Sciatic nerve (tissue), 2 donors: Measurements from ENCODE around the gene CCDC190. TPM values are rescaled to one million over a fixed set of nuclear protein-coding genes. Genes with fewer than 3 reads are reported as not detected.
A peak's percentile ranks its signal among the peaks of the same experiment; 100 is the strongest.
"Not testable (repeated sequence)": the region's sequence is repeated elsewhere in the genome, so short reads cannot be mapped to it uniquely, and the experiment has no call there.

Source experiments
- ATAC-seq: fragments of 200-7000 bp; cut with Tn5 transposase; one replicate; pipeline ENCODE4 v1.9.1; 2020; ENCODE audit warnings: mild to moderate bottlenecking, moderate library complexity
- DNase-seq: peaks from one replicate; pipeline ENCODE4 v3.0.0-alpha.2; 2020; ENCODE audit warnings: low spot score
- intact Hi-C: fragments of 100-400 bp; cut with DNase I; formaldehyde crosslinking; loops from one replicate; pipeline ENCODE4 v1.14.2; 2022
- total RNA-seq: library from RNA; stranded (reverse); fragmentation: NEBNext Ultra II Directional; extraction: Animal tissue kit (Norgen Biotek cat#: 25700); gene quantifications from one replicate; pipeline ENCODE4 v1.2.1, GENCODE V29; 2021
- donor health status: DM: no; HTN: no; CAD: no.
- donor health status: DM: no; HTN: no; CAD: no.

CCDC190 gene
- total RNA-seq, 1 donor from 2014 or later = 0.22 TPM

DNA sequence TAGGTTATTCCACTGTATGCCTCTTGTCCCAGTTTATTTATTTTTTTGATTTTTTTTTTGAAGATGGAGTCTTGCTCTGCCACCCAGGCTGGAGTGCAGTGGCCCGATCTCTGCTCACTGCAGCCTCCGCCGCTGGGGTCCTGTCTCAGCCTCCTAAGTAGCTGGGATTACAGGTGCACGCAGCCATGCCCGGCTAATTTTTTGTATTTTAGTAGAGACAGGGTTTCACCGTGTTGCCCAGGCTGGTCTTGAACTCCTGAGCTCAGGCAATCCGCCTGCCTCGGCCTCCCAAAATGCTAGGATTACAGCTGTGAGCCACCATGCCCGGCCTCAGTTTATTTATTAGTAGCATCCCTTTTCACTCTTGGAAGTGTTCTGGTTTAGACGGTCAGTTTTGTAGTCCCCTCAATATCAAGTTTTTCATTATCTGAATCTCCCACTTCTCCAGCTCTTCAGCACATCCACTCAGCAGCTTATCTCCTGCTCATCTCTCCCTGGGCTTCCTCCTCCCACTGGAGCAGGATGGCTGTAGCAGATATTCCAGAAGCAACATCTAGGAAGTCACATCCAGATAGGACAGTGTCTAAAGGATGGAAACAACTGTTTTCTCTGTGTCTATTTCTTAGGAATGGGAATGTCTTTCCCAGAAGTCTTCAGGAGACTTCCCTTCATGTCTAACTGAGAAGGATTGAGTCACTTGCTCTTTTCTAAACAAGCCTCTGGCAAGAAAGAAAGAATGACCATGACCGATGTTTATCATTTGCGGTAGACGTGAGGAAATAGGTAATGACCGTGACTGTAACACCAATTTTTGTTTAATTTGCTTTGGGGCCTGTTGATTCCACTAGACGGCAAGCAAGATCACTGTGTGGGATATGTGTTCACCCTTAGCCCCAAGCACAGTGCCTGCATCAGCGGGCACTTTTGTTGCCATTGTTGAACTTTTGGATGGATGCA is 14.4 kb downstream of the CCDC190 start:
- intact Hi-C loops = no loop called here
- ATAC-seq = no peak

DNA sequence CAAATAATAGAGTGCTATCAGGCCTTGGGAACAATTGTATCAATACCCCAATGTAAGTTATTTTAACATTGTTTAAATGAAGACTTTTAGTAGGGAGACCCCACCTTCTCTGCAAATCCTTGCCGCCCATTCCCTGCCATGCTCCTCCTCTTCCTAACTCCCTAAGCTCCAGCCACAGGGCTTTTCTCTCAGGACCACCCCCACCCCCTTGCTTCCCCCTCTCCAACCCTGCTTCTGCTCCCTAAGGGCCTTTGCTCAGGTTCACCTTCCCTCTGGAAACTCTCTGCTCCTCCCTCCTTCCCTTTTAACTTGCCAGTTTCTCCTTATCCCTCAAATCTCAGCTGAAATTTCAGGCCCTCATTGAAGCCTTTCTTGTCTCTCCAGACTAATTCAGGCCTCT is 16.8 kb downstream of the CCDC190 start:
- no peak for ATAC-seq
- no peak for DNase-seq
- intact Hi-C loops = no loop called here

More for the DNA sequence above, 14.4 kb downstream of the CCDC190 start:
- no peak for DNase-seq

DNA sequence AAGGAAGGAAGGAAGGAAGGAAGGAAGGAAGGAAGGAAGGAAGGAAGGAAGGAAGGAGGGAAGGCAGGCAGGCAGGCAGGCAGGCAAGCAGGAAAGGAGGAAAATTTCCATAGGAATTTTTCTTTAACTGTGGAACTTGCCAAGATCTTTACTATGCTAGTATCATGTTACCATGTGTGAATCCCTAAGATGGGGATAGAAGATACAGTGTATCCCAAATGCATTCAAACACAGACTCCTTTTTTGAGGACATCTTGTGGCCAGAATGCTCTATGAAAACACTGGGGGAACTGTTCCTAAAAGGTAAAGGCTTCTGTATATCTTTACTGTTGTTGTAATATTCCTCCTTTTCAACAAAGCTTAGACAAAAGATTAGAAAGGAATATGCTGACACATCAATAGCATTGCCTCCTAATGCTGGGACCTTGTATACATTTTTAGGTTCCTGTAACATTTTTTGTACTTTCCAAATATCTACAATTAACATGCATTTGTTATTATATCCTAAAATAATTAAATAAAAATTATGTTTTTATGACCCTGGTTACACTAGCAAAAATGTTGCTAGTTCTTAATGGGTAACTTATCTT is 20.6 kb downstream of the CCDC190 start:
- intact Hi-C loops = no loop called here
- ATAC-seq (no peak), DNase-seq (no peak)

DNA sequence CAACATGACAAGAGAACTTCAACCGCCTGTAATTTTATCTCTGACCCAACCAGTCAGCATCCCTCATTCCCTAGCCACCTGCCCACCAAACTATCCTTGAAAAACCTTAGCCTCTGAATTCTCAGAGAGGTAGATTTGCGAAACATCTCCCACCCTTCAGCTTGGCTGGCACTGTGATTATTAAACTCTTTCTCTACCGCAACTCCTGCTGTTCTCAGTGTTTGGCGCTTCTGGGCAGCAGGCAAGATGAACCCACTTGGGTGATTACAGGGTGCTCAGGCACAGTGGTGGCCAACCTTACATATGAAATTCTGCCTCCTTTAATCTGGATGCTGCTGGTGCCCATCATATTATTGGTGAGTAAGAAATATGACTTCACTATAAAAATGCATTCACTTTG is 22.1 kb downstream of the CCDC190 start:
- intact Hi-C loops = no loop called here
- DNase-seq (no peak), ATAC-seq (no peak)

DNA sequence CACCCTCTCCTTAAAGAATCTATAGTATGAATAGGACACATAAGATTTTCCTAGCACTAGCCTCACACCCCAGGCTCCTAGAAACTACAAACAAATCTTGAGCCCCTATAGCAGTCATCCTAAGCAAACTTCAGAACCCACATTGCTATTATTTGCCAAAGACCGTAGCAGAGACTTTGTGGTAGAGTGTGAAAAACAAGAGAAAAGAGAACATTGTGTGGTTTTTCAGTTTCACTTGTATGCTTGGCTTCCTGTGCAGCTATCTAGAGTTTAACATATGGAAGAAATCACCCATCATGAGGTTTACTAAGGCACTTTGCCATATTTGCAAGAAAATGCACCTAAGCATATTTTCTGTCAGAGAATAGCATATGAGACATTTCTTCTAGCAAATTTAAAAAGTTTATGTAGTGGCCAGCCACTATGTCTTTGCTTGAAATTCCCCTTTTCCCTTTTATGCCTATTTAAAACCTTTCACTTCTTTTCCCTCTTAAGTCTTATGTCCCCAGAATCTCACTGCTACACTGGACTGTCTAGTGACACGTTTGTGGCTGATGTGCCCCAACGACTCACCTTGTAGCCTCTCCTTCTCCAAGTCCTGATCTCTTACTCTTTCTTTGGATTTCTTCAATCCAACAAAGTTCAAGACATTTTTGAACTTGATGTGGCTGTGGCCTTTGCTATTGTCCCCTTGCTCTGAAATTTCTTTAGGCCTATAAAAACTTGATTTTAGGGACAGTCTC is 25.6 kb downstream of the CCDC190 start:
- intact Hi-C loops = no loop called here
- ATAC-seq (no peak), DNase-seq (no peak)

DNA sequence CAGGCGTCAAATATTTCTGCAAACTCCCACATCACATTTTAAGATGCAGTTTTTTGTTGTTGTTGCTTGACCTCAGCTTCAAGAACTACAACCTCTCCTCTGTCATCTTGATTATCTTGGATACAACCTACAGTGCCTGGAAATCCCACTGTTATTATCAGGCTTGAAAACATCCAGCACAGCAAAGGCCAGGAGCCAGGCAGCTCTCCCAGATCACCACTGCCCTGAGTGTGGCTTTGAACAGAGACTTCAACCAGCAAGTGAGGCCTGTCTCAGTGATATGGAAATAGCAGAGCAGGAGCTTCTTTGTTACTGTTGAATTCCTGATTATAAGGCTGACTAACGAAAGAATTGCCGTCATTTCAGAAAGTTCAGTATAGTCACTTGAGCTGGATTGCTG is 28.5 kb downstream of the CCDC190 start:
- intact Hi-C loops = no loop called here
- no peak for DNase-seq
- peak; percentile 73 for ATAC-seq

DNA sequence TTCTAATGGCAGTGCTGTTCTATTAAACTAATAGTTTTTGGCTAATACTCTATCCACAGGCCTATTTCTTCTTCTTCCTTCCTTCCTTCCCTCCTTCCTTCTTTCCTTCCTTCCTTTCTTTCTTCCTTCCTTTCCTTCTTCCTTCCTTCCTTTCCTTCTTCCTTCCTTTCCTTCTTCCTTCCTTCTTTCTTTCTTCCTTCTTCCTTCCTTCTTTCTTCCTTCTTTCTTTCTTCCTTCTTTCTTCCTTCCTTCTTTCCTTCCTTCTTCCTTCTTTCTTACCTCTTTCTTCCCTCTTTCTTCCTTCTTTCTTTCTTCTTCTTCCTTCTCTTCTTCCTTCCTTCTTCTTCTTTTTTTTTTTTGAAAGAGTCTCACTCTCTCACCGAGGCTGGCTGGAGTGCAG is 31.7 kb downstream of the CCDC190 start:
- intact Hi-C loops = no loop called here
- ATAC-seq (no peak), DNase-seq (no peak)

DNA sequence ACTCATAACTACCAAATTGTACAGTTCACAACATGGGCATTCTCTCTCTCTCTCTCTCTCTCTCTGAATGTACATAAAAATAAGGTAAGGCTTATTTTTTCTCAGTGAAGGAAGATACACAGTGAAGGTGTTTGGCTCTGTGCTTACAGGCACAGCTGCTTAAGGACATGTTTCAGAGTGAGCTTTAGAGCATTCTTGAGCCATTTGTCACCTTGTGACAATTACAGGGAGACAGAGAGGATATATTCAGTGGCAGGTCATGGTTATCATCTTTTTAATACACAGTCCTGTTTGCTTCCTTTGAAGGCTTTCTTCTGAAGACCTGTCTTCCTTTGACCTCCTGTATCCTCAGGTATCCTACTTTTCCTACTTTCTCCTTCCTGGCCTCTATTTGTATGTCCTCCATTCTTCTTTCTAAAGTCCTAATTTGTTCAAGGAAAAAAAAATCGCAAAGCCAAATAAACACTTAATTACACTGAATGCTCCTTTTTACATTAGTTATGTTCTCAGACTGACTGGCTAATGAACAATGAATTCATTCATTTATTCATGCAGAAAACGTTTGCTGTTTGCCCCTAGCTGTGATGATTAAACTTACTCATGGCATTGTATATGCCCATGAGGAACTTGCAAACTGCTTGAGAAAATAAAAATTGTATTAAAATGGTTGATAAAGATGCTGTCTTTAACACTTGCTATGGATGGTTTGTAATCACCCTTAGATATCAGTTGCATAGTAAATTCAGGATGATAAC is 37.0 kb downstream of the CCDC190 start:
- no peak for DNase-seq
- ATAC-seq = no peak
- intact Hi-C loops = no loop called here

DNA sequence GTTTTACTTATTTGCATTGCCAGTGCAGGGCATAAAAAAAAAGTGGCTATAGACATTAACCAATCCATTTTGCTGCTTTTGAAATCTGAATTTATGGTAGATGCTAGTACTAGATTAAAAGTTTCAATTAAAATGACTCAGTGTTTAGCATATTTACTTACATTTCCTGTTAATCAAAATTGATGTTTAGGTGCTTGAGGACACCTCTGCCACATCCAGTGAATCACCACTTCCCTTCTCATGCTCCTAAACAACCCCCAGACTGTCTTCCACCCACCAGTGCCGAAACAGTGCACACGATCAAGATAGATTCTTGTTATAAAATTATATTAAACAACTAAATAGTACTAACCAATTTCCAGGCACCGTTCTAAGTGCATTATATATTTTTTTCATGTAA is 37.7 kb downstream of the CCDC190 start:
- ATAC-seq (no peak), DNase-seq (no peak)
- intact Hi-C loops = no loop called here

DNA sequence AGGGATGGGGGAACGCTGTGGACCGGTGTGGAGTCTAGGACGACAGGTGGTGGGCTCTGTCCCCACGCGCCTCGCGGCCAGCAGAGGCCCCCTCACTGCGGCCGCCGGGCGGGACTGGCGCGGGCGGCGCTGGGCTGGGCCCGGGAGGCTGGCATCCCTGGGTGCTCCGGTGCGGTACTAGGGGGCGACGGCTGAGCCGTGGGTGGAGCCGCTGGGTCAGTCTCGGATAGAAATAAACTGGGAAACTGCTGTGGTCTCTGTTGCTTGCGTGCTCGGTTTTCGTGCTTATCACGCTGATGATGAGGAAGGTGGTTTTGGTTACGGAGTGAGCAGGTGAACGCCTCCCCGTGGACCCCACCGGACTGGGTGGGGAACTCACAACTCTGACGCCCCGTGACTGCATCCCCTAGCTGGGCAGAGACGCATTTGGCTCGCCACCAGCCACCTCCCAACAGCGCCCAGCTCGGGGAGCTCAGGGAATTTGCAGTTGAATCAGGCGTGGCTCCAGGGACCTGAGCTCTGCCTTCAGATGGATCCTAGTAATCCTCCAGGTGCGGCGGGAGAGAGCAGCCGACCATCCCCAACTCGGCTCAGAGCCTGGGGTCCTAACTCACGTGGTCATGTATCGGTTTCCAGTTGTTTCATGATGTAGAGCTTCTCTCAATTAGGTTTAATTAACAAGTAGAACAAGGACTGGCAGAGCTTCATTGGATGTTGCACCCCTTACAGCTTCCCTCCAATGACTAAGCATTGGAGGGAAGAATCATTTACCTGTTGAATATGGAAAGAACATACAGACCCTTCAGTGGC is 38.4 kb downstream of the CCDC190 start:
- ATAC-seq = peak; percentile 62
- intact Hi-C loops = no loop called here
- peak; percentile 58 for DNase-seq

DNA sequence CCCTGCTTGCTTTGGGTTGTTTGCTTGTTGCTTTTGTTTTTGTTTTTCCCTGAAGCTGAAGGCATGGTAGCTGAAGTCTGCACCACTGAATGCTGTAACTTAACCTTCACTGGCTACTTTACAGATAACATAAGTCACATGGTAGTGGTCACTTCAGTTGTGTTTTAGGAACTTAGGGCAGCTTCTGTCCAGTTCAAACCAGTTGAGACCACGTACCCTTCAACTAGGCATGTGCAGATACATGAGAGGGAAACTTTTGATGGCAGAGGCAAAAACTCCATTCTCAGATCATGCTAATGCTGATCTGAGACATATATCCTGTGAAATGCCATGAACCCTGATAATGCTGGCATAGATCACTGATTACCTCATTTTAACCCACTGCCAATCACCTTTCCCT is 42.3 kb downstream of the CCDC190 start:
- ATAC-seq, DNase-seq, intact Hi-C loops: not testable (repeated sequence)

DNA sequence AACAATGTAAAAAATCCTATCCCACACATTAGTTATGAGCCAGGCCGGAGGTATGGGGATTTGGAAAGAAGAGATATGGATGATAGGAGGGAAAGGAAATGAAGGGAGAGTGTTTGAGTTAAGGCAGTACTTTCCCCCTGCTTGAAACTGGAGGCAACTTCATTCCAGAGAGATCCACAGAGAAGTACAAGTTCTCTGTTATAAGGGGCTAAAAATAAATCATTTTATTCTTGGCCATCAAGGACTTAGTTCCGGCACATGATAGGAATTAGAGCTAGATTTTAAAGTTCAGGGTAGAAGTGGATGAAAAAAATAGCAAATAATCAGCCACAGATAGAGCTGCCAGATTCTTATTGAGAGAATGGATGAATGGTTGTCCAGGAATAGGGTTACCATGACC is 42.8 kb downstream of the CCDC190 start:
- DNase-seq, intact Hi-C loops, ATAC-seq: not testable (repeated sequence)

DNA sequence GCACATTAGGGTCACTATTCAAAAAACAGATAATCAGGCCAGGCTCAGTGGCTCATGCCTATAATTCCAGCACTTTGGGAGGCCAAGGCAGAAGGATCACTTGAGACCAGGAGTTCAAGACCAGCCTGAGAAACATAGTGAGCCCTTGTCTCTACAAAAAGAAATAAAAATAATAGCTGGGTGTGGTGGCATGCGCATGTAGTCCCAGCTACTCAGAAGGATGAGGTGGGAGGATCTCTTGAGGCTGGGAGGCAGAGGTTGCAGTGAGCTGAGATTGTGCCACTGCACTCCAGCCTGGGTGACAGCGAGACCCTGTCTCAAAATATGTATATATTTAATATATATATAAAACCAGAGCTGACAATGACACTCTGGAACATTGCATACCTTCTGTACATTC is 48.6 kb downstream of the CCDC190 start:
- intact Hi-C loops, ATAC-seq, DNase-seq: not testable (repeated sequence)

DNA sequence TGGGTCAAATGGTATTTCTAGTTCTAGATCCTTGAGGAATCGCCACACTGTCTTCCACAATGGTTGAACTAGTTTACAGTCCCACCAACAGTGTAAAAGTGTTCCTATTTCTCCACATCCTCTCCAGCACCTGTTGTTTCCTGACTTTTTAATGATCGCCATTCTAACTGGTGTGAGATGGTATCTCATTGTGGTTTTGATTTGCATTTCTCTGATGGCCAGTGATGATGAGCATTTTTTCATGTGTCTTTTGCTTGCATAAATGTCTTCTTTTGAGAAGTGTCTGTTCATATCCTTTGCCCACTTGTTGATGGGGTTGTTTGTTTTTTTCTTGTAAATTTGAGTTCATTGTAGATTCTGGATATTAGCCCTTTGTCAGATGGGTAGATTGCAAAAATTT is 53.5 kb downstream of the CCDC190 start:
- intact Hi-C loops, DNase-seq, ATAC-seq: not testable (repeated sequence)
